Fibroblast of mammary gland (primary cell): ENCODE results near the gene CACNA1B.

Source experiments
- DNase-seq: peaks from one replicate; pipeline ENCODE4 v3.0.0-alpha.2; 2010; ENCODE audit warnings: low read depth
- H3K4me3 ChIP-seq: 2 replicates; pipeline ENCODE4 v1.5.1; 2011; ENCODE audit warnings: low read depth, mild to moderate bottlenecking, low read length, moderate library complexity; ENCODE audit not compliant: control insufficient read depth
- TF ChIP-seq, protein P1 (sequence below): conservative IDR thresholded peaks from 2 replicates; pipeline ENCODE4 v1.5.1; 2011; ENCODE audit warnings: low read depth, low read length, inconsistent platforms; ENCODE audit not compliant: control insufficient read depth, insufficient read depth

The CACNA1B gene

DNA sequence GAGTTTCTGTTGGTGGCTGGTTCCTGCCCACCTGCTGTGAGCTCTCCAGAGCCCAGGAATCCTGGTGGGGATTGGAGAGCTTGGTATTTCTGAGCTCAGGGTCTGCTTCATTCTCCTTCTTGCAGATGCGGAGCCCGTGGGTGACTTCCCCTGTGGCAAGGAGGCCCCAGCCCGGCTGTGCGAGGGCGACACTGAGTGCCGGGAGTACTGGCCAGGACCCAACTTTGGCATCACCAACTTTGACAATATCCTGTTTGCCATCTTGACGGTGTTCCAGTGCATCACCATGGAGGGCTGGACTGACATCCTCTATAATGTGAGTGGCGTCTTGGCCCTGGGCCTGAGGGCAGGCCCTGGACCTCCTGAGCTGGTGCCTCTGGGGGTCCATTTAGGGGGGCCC, 39.5 kb downstream of the CACNA1B start:
- TF ChIP-seq, protein P1, sequence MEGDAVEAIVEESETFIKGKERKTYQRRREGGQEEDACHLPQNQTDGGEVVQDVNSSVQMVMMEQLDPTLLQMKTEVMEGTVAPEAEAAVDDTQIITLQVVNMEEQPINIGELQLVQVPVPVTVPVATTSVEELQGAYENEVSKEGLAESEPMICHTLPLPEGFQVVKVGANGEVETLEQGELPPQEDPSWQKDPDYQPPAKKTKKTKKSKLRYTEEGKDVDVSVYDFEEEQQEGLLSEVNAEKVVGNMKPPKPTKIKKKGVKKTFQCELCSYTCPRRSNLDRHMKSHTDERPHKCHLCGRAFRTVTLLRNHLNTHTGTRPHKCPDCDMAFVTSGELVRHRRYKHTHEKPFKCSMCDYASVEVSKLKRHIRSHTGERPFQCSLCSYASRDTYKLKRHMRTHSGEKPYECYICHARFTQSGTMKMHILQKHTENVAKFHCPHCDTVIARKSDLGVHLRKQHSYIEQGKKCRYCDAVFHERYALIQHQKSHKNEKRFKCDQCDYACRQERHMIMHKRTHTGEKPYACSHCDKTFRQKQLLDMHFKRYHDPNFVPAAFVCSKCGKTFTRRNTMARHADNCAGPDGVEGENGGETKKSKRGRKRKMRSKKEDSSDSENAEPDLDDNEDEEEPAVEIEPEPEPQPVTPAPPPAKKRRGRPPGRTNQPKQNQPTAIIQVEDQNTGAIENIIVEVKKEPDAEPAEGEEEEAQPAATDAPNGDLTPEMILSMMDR, result no peak
- no peak for DNase-seq
- no peak overlapping the region for H3K4me3 ChIP-seq

DNA sequence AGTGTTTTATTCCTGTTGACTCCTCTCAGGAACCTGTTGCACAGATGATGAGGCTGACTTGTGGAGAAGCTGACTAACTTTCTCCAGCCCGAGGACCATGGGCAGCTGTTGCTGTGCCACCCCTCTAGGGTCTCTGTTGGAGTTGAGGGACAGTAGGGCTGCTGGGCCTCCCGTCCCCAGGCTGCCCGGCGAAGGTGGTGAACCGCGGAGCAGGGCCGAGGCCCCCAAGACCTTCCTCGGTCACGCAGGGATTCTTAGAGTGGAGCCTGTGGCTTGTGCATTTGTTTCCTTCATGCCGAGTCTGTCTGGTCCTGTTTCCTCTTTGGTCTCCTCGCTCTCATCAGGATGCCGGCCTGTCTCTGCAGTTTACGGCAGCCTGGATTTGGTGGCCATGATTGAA, 40.2 kb downstream of the CACNA1B start:
- TF ChIP-seq, protein P1, result no peak
- no peak overlapping the region for H3K4me3 ChIP-seq
- no peak for DNase-seq

DNA sequence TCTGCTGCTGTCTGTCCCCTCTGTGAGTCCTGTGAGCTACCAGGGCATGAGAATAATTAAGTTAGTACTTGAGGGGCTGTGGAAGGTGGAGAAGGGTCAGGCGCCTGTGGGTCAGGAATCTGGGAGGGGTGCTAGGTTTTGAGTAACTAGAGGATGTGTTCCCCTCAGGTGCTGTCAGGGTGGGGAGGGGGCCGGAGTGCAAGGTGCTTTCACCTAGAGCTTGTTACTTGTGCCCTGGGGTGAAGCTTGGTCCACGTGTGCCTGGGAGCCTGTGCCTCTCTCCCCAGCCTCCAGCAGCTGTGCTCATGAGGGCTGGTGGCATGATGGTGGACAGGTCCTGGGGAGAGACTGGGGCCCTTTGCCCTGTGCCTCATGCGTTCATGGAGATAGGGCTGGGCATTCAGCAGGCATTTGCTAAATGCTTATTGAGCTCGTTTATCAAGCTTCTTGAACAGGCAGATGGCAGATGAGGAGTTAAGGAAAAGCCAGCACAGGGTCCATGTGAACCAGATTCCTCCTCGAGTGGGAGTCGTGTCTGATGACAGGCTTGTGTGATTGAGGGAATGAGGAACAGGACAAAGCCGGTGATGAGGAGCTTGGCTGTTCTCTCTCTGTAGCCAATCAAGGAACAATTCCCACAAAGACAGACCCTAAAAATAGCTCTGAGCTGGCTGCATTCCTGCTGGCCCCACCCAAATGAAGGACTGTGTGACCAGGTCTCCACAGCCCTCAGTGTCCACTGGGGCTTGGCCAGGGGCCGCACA, 40.9 kb downstream of the CACNA1B start:
- TF ChIP-seq, protein P1, result no peak
- H3K4me3 ChIP-seq, result no peak overlapping the region
- no peak for DNase-seq

DNA sequence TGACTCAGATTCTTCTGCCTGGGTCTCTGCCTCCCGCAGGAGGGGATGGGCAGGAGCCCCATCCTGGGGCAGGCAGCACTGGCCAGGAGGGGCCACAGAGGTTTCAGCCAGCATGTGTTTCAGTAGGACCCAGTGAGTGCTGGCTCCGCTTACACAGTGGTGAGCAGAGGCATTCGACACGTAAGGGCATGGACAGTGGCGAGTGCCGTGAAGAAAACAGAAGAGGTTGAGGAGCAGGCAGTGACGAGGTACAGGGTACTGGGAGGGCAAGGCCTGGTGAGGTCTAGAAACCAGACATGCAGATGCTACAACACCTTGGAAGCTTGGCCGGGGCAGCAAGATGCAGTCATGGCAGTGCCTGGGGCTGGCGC, 41.5 kb downstream of the CACNA1B start:
- no peak for DNase-seq
- TF ChIP-seq, protein P1, result no peak
- H3K4me3 ChIP-seq, result no peak overlapping the region

DNA sequence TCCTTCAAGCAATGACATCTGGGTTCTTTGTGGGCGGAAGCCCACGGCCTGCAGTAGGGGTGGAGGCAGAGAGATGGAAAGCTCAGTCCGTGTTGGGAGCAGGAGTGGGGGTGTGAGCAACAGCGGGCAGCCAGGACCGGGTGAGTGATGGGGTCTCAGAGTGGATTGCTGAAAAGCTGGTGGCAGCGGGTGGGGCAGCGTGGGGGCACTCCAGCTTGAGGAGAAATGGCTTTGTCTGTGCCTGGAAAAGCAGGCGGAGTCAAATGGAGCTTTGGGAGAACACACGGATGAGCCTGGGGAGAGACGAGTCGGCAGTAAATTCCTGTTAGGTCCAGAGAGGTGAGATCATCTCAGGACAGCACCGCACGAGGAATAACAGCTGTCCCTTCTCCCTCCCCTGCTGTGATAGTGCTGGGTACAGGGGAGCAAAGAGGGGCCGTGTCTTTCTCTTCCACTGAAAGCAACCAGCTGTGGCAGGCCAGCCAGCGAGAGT, 42.1 kb downstream of the CACNA1B start:
- TF ChIP-seq, protein P1, result no peak
- DNase-seq, result no peak
- H3K4me3 ChIP-seq, result no peak overlapping the region

DNA sequence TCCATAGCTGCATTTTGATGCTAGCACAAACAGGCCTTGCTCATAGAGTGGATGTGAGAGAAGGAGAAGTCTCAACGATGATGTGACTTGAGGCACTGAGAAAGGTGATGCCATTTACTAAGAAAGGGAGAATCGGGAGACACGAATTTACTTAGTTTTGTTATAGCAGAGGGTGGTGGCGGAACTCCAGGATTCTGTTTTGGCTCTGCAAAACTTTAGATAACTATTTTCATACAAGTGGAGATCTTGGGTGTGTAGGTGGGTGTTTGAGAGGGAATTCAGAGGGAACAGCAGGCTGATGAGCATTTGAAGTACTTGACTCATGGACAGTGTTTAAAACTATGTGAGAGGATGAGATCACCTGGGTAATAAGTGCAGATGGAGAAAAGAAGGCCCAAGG, 43.2 kb downstream of the CACNA1B start:
- H3K4me3 ChIP-seq, result no peak overlapping the region
- TF ChIP-seq, protein P1, result no peak
- no peak for DNase-seq
